ENCODE measurements around the gene SPATA3.

GRCh38 chr2:231033147-231034132 is 37.5 kb downstream of the SPATA3 start:
- TF ChIP-seq CTCF (IDR thresholded peaks at IDR 0.05; ENCODE audit: low read depth, low read length), result no peak
- no peak for TF ChIP-seq EZH2phosphoT487 (IDR thresholded peaks at IDR 0.05; ENCODE audit: low read depth)
